ENCODE data around the gene COBLL1.

GRCh38 chr2:164793529-164793928 is 48.1 kb downstream of the COBLL1 start:
- TF ChIP-seq, protein P1, sequence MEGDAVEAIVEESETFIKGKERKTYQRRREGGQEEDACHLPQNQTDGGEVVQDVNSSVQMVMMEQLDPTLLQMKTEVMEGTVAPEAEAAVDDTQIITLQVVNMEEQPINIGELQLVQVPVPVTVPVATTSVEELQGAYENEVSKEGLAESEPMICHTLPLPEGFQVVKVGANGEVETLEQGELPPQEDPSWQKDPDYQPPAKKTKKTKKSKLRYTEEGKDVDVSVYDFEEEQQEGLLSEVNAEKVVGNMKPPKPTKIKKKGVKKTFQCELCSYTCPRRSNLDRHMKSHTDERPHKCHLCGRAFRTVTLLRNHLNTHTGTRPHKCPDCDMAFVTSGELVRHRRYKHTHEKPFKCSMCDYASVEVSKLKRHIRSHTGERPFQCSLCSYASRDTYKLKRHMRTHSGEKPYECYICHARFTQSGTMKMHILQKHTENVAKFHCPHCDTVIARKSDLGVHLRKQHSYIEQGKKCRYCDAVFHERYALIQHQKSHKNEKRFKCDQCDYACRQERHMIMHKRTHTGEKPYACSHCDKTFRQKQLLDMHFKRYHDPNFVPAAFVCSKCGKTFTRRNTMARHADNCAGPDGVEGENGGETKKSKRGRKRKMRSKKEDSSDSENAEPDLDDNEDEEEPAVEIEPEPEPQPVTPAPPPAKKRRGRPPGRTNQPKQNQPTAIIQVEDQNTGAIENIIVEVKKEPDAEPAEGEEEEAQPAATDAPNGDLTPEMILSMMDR (conservative IDR thresholded peaks at IDR 0.05; ENCODE audit: low read depth, low read length) = no peak
- TF ChIP-seq EZH2phosphoT487 (IDR thresholded peaks at IDR 0.05; ENCODE audit: borderline replicate concordance, low read length) = no peak

All from PC-3 (cell line).